Ramos (cell line): ENCODE measurements around the gene TWIST1.

ENCODE experiments used
- in situ Hi-C: fragments of 300-500 bp; cut with MboI; formaldehyde crosslinking; loops from one replicate; pipeline ENCODE4 v1.14.3; 2022; ENCODE audit warnings: low sequenced_read_pairs; ENCODE audit not compliant: unreplicated experiment

Gene TWIST1

GRCh38 chr7:19097165-19098055 lies 20.0 kb downstream of the TWIST1 start:
- in situ Hi-C loops = no loop called here

- in situ Hi-C loops = no loop called here
These were observed 22.0 kb downstream of the TWIST1 start for GRCh38 chr7:19095353-19095860.

- in situ Hi-C loops = no loop called here
These were observed 22.7 kb downstream of the TWIST1 start for GRCh38 chr7:19094598-19095352.

- in situ Hi-C loops = no loop called here
These were observed 23.3 kb downstream of the TWIST1 start for GRCh38 chr7:19094138-19094537.

DNA sequence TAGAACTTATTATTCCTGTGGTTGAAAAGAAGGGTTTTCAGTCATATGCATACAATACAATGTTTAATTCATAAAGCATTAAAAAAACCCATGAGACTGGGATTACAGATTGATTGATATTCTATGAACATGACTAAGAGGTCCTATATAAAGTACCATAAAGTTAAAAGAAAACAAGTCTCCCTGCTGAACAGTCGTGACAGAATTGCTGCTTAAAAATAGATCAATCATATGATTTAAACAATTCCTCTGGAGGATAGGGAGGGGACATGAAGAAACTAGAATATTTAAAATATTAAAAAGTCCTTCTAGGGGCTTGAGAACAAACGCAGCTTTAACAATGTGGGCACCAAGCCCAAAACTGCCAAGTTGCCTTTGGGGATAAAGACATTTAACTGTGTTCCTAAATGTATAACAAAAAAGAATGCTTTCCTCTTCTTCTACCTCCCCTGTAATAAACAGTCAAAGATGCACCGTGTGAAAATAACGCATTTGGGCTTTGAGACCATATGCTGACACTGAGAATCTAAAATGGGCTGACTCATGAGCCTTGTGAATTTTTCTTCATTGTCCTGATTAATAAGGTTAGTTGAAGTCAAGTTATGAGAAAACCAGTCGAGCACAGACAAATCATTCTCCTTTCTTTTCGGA lies 25.8 kb downstream of the TWIST1 start:
- in situ Hi-C loops = no loop called here

DNA sequence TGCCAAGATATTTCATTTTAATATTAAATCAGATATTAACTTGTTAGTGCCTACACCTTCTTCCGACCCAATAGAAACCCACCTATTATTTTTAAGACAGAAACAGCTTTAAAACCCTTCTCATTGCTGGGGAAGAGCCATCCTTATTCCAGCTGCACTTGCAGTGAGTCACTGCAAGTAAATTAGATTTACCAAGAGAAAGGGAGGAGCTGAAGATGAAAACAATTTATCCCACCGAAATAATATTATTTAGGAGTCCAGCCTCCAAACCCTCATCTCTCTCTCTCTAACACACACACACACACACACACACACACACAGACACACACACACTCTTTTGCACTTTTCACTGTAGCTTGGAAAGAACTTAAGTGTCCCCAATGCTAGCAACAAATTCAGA lies 26.9 kb downstream of the TWIST1 start:
- in situ Hi-C loops = no loop called here

DNA sequence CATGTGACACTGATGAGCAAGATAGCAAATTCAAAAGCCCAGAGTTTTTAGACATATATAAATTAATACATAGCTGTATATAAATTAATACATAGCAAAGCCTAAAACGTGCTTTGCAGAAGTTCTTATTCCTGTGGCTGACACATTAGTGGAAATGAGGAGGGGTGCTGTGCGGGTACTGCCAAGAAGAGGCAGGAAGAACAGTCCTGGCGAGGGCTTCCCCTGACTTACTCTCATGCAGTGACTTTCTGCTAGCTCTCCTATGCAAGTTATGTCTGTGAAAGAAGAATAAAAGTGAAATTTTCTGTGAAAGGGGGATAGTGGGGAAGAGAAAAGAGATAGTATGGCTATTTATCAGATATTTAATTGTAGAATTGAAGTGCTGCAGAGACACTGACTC lies 27.6 kb downstream of the TWIST1 start:
- in situ Hi-C loops = no loop called here

GRCh38 chr7:19089378-19089777 lies 28.1 kb downstream of the TWIST1 start:
- in situ Hi-C loops = no loop called here

DNA sequence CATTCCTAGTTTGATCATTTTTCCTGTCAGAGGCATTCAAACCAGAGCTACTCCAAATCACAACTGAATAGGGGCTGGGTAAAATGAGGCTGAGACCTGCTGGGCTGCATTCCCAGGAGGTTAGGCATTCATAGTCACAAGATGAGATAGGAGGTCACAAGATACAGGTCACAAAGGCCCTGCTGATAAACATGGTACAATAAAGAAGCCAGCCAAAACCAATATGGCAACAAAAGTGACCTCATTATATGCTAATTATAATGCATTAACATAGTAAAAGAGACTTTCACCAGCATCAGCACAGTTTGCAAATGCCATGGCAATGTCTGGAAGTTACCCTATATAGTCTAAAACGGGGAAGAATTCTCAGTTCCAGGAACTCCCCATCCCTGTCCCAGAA lies 37.3 kb downstream of the TWIST1 start:
- in situ Hi-C loops = no loop called here

GRCh38 chr7:19079066-19079465 lies 38.4 kb downstream of the TWIST1 start:
- in situ Hi-C loops = no loop called here

- in situ Hi-C loops = no loop called here
These were observed 47.6 kb downstream of the TWIST1 start for GRCh38 chr7:19069842-19070241.

DNA sequence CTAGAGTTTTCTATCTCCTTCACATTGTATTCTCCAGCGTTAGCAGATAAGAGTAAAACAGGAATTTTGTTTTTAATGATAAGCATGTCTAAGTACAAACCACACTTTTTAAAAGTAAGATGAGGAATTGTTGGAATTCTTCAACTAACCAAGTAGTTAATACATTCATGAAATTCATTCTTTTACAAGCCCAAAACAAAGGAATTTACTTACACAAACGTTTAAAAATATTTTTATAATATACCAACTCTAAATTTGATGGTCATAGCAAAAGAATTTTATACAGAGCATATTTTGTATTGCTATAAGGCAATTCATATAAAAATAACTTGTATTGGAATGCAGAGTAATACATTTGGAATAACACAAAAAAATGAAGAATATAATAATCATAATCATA lies 51.3 kb downstream of the TWIST1 start:
- in situ Hi-C loops = no loop called here
